ENCODE measurements around the gene AGFG2.

DNA sequence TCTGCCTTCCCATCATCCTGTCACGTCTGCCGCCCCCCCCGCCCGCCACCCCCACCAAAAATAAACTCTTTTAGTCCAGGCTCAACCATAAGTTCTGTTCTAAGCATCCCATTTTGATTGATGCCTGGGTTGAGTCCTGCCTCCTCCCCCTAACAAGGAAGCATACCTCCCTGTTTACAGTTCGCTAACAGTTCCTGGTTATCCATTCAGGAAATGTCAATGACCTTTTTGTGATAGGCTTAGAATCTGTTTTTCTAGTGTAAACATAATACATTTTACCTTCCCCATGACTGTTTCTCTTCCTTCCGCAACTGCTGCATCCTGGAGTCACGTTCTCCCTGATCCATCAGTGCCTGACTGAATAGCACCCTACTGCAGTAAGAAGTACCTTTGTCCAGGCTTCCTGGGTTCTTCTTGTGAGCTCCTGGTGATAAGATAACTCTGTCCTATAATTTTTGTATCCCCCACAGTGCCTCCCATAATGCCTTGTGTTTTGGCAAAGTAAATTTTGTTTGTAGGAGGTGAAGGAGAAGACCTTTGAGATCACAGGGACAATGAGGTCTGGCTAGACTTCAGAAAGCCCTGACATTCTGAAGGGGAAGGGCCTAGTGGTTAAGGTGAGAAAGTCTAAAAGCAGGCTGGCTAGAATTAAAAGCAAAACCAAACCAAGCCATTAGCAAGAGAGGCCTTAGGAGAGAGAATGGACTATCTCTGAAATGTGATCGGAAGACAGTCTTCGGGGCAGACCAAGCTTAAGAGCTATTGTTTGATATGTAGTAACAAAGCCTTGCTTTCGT lies 7.3 kb downstream of the AGFG2 start:
- TF ChIP-seq, protein P1, sequence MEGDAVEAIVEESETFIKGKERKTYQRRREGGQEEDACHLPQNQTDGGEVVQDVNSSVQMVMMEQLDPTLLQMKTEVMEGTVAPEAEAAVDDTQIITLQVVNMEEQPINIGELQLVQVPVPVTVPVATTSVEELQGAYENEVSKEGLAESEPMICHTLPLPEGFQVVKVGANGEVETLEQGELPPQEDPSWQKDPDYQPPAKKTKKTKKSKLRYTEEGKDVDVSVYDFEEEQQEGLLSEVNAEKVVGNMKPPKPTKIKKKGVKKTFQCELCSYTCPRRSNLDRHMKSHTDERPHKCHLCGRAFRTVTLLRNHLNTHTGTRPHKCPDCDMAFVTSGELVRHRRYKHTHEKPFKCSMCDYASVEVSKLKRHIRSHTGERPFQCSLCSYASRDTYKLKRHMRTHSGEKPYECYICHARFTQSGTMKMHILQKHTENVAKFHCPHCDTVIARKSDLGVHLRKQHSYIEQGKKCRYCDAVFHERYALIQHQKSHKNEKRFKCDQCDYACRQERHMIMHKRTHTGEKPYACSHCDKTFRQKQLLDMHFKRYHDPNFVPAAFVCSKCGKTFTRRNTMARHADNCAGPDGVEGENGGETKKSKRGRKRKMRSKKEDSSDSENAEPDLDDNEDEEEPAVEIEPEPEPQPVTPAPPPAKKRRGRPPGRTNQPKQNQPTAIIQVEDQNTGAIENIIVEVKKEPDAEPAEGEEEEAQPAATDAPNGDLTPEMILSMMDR (IDR thresholded peaks at IDR 0.05; ENCODE audit: low read length): no peak
- no peak for TF ChIP-seq EZH2 (optimal IDR thresholded peaks at IDR 0.05; ENCODE audit: low read depth, low read length)
